Astrocyte (in vitro differentiated cells and primary cell): ENCODE results near the gene C19orf25. TPM values are rescaled to one million over a fixed set of nuclear protein-coding genes. Genes with fewer than 3 reads are reported as not detected.
A peak's percentile ranks its signal among the peaks of the same experiment; 100 is the strongest.
"Not testable (repeated sequence)": the region's sequence is repeated elsewhere in the genome, so short reads cannot be mapped to it uniquely, and the experiment has no call there.

Source experiments
- DNase-seq: peaks from one replicate; pipeline ENCODE4 v3.0.0-alpha.2; 2010; ENCODE audit warnings: low read depth
- FAIRE-seq: peaks from 2 replicates; lab custom pipeline; 2011; peaks lifted over from hg19 to GRCh38; lab: Jason Lieb, UNC
- H2AFZ ChIP-seq: 2 replicates; pipeline ENCODE4 v1.6.0; 2012; ENCODE audit warnings: low read depth, low read length, inconsistent platforms
- H3K27ac ChIP-seq: 2 replicates; pipeline ENCODE4 v1.5.1; 2011; ENCODE audit warnings: low read depth, low read length, inconsistent platforms
- H3K27me3 ChIP-seq: 2 replicates; pipeline ENCODE4 v1.6.0; 2011; ENCODE audit warnings: low read length, inconsistent platforms; ENCODE audit not compliant: insufficient read depth
- H3K36me3 ChIP-seq: 2 replicates; pipeline ENCODE4 v1.5.1; 2011; ENCODE audit warnings: low read length, inconsistent platforms; ENCODE audit not compliant: insufficient read depth
- H3K4me1 ChIP-seq: 2 replicates; pipeline ENCODE4 v1.5.1; 2011; ENCODE audit warnings: low read length, inconsistent platforms; ENCODE audit not compliant: insufficient read depth
- H3K4me2 ChIP-seq: 2 replicates; pipeline ENCODE4 v1.6.0; 2012; ENCODE audit warnings: low read length, inconsistent platforms
- H3K4me3 ChIP-seq: 2 replicates; pipeline ENCODE4 v1.5.1; 2011; ENCODE audit warnings: low read depth, mild to moderate bottlenecking, low read length, inconsistent platforms; ENCODE audit not compliant: insufficient read depth
- H3K79me2 ChIP-seq: 2 replicates; pipeline ENCODE4 v1.6.0; 2012; ENCODE audit warnings: mild to moderate bottlenecking, low read length, inconsistent platforms; ENCODE audit not compliant: insufficient read depth
- H3K9ac ChIP-seq: 2 replicates; pipeline ENCODE4 v1.6.0; 2012; ENCODE audit warnings: mild to moderate bottlenecking, low read length, inconsistent platforms
- H3K9me3 ChIP-seq: 2 replicates; pipeline ENCODE4 v1.5.1; 2012; ENCODE audit warnings: low read depth, mild to moderate bottlenecking, low read length, inconsistent platforms; ENCODE audit not compliant: insufficient read depth
- H4K20me1 ChIP-seq: 2 replicates; pipeline ENCODE4 v1.6.0; 2012; ENCODE audit warnings: low read length, inconsistent platforms; ENCODE audit not compliant: insufficient read depth
- H3K27ac Mint-ChIP-seq: one replicate; pipeline ENCODE4 v1.8.0; 2021; ENCODE audit warnings: mild to moderate bottlenecking, mixed read lengths; ENCODE audit not compliant: unreplicated experiment
- H3K27me3 Mint-ChIP-seq: one replicate; pipeline ENCODE4 v1.8.0; 2021; ENCODE audit warnings: low read depth, mixed read lengths; ENCODE audit not compliant: unreplicated experiment
- H3K36me3 Mint-ChIP-seq: one replicate; pipeline ENCODE4 v1.8.0; 2021; ENCODE audit warnings: low read depth, mixed read lengths; ENCODE audit not compliant: unreplicated experiment
- H3K4me1 Mint-ChIP-seq: one replicate; pipeline ENCODE4 v1.8.0; 2021; ENCODE audit warnings: low read depth, mixed read lengths; ENCODE audit not compliant: unreplicated experiment
- H3K4me3 Mint-ChIP-seq: one replicate; pipeline ENCODE4 v1.8.0; 2021; ENCODE audit warnings: mild to moderate bottlenecking, moderate library complexity, mixed read lengths; ENCODE audit not compliant: unreplicated experiment
- H3K9me3 Mint-ChIP-seq: one replicate; pipeline ENCODE4 v1.8.0; 2021; ENCODE audit warnings: mild to moderate bottlenecking, mixed read lengths; ENCODE audit not compliant: unreplicated experiment
- CTCF ChIP-seq: IDR thresholded peaks from 2 replicates; pipeline ENCODE4 v1.5.1; 2011; ENCODE audit warnings: low read depth, mild to moderate bottlenecking, inconsistent platforms, low read length, moderate library complexity; ENCODE audit not compliant: insufficient read depth
- EZH2 ChIP-seq: IDR thresholded peaks from 2 replicates; pipeline ENCODE4 v1.6.1; 2012; ENCODE audit warnings: mild to moderate bottlenecking, low read length, inconsistent platforms; ENCODE audit not compliant: insufficient read depth
- total RNA-seq: library from RNA; stranded (reverse); gene quantifications from 2 replicates; pipeline ENCODE4 v1.2.1, GENCODE V29; 2021

The C19orf25 gene
- total RNA-seq, 1 donor from 2014 or later, result 32.4 TPM

DNA sequence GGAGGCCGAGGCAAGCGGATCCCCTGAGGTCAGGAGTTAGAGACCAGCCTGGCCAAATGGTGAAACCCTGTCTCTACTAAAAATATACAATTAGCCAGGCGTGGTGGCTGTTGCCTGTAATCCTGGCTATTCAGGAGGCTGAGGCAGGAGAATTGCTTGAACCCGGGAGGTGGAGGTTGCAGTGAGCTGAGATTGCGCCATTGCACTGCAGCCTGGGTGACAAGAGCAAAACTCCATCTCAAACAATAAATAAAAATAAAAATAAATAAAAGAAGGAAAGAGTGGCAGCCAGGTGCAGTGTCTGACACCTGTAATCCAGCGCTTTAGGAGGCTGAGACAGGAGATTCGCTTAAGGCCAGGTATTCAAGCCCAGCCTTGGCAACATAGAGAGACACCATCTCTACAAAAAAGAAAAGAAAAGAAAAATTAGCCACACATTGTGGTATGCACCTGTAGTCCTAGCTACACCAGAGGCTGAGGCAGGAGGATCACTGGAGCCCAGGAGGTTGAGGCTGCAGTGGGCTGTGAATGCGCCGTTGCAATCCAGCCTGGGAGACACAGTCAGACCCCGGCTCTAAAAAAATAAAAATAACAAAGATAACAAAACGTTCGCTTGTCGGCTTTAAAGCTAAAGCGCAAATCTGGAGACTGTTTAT is 23.5 kb upstream of the C19orf25 start:
- DNase-seq (no peak), FAIRE-seq (no peak)
- peak overlapping the region; percentile 26 for H3K4me2 ChIP-seq
- TF ChIP-seq CTCF, result no peak
- TF ChIP-seq EZH2, result no peak
- Mint-ChIP-seq H3K27ac (no peak overlapping the region), H3K36me3 (peaks cover 4% of the 10 kb centered on the region), H3K9me3 (peaks cover 5% of the 10 kb centered on the region), H3K4me1 (no peaks in the 10 kb centered on the region), H3K27me3 (peaks cover 5% of the 10 kb centered on the region), H3K4me3 (peak overlapping the region; percentile 60)
- H3K36me3 ChIP-seq, result no peaks in the 10 kb centered on the region
- H2AFZ ChIP-seq, result no peak overlapping the region
- H3K9ac ChIP-seq, result no peak overlapping the region
- H3K27ac ChIP-seq, result no peak overlapping the region
- peaks cover 18% of the 10 kb centered on the region for H3K27me3 ChIP-seq
- H3K9me3 ChIP-seq, result no peaks in the 10 kb centered on the region
- H3K4me1 ChIP-seq, result no peaks in the 10 kb centered on the region
- no peak overlapping the region for H3K4me3 ChIP-seq
- no peaks in the 10 kb centered on the region for H4K20me1 ChIP-seq
- no peaks in the 10 kb centered on the region for H3K79me2 ChIP-seq

- no peak overlapping the region for H3K9ac ChIP-seq
- no peaks in the 10 kb centered on the region for H3K9me3 ChIP-seq
- Mint-ChIP-seq H3K4me3 (no peak overlapping the region), H3K27me3 (peaks cover 10% of the 10 kb centered on the region), H3K36me3 (peaks cover 4% of the 10 kb centered on the region), H3K4me1 (no peaks in the 10 kb centered on the region), H3K9me3 (peaks cover 2% of the 10 kb centered on the region), H3K27ac (no peak overlapping the region)
- H2AFZ ChIP-seq, result no peak overlapping the region
- TF ChIP-seq CTCF, result no peak
- TF ChIP-seq EZH2, result no peak
- no peak overlapping the region for H3K27ac ChIP-seq
- no peaks in the 10 kb centered on the region for H4K20me1 ChIP-seq
- no peaks in the 10 kb centered on the region for H3K36me3 ChIP-seq
- H3K27me3 ChIP-seq, result peaks cover 18% of the 10 kb centered on the region
- no peak overlapping the region for H3K4me2 ChIP-seq
- DNase-seq, result no peak
- H3K4me3 ChIP-seq, result no peak overlapping the region
- H3K79me2 ChIP-seq, result no peaks in the 10 kb centered on the region
- FAIRE-seq, result no peak
- H3K4me1 ChIP-seq, result no peaks in the 10 kb centered on the region
Measured at GRCh38 chr19:1501200-1501595, 22.2 kb upstream of the C19orf25 start.

GRCh38 chr19:1499231-1499630 is 20.2 kb upstream of the C19orf25 start:
- H3K9me3 Mint-ChIP-seq, H3K27ac ChIP-seq, H3K4me3 Mint-ChIP-seq, H3K4me2 ChIP-seq, FAIRE-seq, H3K4me1 Mint-ChIP-seq, H3K4me3 ChIP-seq, H2AFZ ChIP-seq, H3K9ac ChIP-seq, H3K27ac Mint-ChIP-seq, H3K79me2 ChIP-seq, DNase-seq, H3K36me3 ChIP-seq, H4K20me1 ChIP-seq, H3K4me1 ChIP-seq, H3K36me3 Mint-ChIP-seq, H3K9me3 ChIP-seq: not testable (repeated sequence)
- peaks cover 15% of the 10 kb centered on the region for H3K27me3 ChIP-seq
- peaks cover 16% of the 10 kb centered on the region for H3K27me3 Mint-ChIP-seq
